K562 (cell line): Measurements from ENCODE around the gene NADSYN1.

Source experiments
- ARID3A ChIP-seq: IDR thresholded peaks from 2 replicates; pipeline ENCODE4 v1.6.1; 2012; ENCODE audit warnings: low read depth, low read length, improper control_type of control experiment, borderline replicate concordance
- CREB1 ChIP-seq, 2 experiments: sonication (generic) in 1 of 2; formaldehyde crosslinking in 1 of 2; IDR thresholded peaks; 2 replicates each; pipeline versions ENCODE4 v1.6.1 to v1.8.0; 2012 to 2022; ENCODE audit warnings: inconsistent platforms in 1 of 2, mild to moderate bottlenecking in 1 of 2, missing genetic modification reagents in 1 of 2, moderate library complexity in 1 of 2
- CREBBP ChIP-seq: IDR thresholded peaks from one replicate; pipeline ENCODE4 v1.6.1; 2012; ENCODE audit warnings: low read depth, mild to moderate bottlenecking, control low read depth, inconsistent platforms, low read length
- CTCF ChIP-seq, 3 experiments: IDR thresholded peaks in 2 of 3; conservative IDR thresholded peaks in 1 of 3; 2 replicates each; pipeline ENCODE4 v1.5.1; 2011 to 2012; ENCODE audit warnings: low read length in 3 of 3, mild to moderate bottlenecking in 3 of 3, control low read depth in 2 of 3, improper control_type of control experiment in 1 of 3, inconsistent platforms in 1 of 3, low read depth in 1 of 3, mixed read lengths in 1 of 3, moderate library complexity in 1 of 3; ENCODE audit not compliant: insufficient read depth in 2 of 3
- ILF3 ChIP-seq: fragments of 450-650 bp; IDR thresholded peaks from 2 replicates; pipeline ENCODE4 v1.6.1; 2018; ENCODE audit warnings: antibody characterized with exemption, mild to moderate bottlenecking, moderate library complexity, borderline replicate concordance
- RBM22 ChIP-seq: fragments of 200-400 bp; formaldehyde crosslinking; IDR thresholded peaks from 2 replicates; pipeline ENCODE4 v1.6.1; 2018; ENCODE audit warnings: low read length, low read depth; ENCODE audit not compliant: poor library complexity, severe bottlenecking
- SMAD2 ChIP-seq: fragments of 150-350 bp; IDR thresholded peaks from 2 replicates; pipeline ENCODE4 v1.6.1; 2014; ENCODE audit warnings: low read depth, mild to moderate bottlenecking, low read length
- SP2 ChIP-seq: IDR thresholded peaks from 2 replicates; pipeline ENCODE4 v1.6.1; 2011; ENCODE audit warnings: mild to moderate bottlenecking, low read depth, low read length, moderate library complexity; ENCODE audit not compliant: poor library complexity, severe bottlenecking; ENCODE audit errors: extremely low read depth

GRCh38 chr11:71462726-71463125 lies 9.7 kb downstream of the NADSYN1 start:
- no peak for TF ChIP-seq SP2
- TF ChIP-seq CREB1 (IDR thresholded peaks at IDR 0.05), result no peak
- no peak for TF ChIP-seq CREB1 (CRISPR knock-in tag; IDR thresholded peaks at IDR 0.05)
- no peak for TF ChIP-seq CTCF (IDR thresholded peaks at IDR 0.05 in 2 of 3, conservative IDR thresholded peaks at IDR 0.05 in 1 of 3; ENCODE audit: insufficient read depth in 2 of 3, low read depth in 1 of 3, low read length in 3 of 3)
- TF ChIP-seq CREBBP, result no peak
- no peak for TF ChIP-seq ARID3A
- no peak for TF ChIP-seq RBM22
- TF ChIP-seq SMAD2, result no peak
- no peak for TF ChIP-seq ILF3
